ENCODE results near the gene STOML3. TPM values are rescaled to one million over a fixed set of nuclear protein-coding genes. Genes with fewer than 3 reads are reported as not detected.

The STOML3 gene
- total RNA-seq (not detected), polyA plus RNA-seq (not detected)
- long read RNA-seq, donor 1: 0 reads
- long read RNA-seq, donor 2: 0 reads
- long read RNA-seq, donor 3: 0 reads
- long read RNA-seq, donor 4: 0 reads
- long read RNA-seq, donor 5: 0 reads
- long read RNA-seq, donor 6: 0 reads
- long read RNA-seq, donor 7: 0 reads
- long read RNA-seq, donor 8: 0 reads
- long read RNA-seq, donor 9: 0 reads
- long read RNA-seq, donor 10: 0 reads

- intact Hi-C loops (cut with DNase I; ENCODE audit: low total_unique reads): no loop called here
- no peaks in the 10 kb centered on the region for H3K27me3 ChIP-seq
- H3K4me3 ChIP-seq: no peak within 1 kb of the TSS
- no peaks in the 10 kb centered on the region for H3K9me3 ChIP-seq
- no peaks in the 10 kb centered on the region for H3K4me1 ChIP-seq
- H3K27ac ChIP-seq: no peak within 1 kb of the TSS
- H3K36me3 ChIP-seq: no peaks in the 10 kb centered on the region
- TF ChIP-seq EP300 (IDR thresholded peaks at IDR 0.05) (no peak), POLR2A (IDR thresholded peaks at IDR 0.05) (no peak), POLR2AphosphoS5 (IDR thresholded peaks at IDR 0.05) (no peak)
- TF ChIP-seq, protein P1, sequence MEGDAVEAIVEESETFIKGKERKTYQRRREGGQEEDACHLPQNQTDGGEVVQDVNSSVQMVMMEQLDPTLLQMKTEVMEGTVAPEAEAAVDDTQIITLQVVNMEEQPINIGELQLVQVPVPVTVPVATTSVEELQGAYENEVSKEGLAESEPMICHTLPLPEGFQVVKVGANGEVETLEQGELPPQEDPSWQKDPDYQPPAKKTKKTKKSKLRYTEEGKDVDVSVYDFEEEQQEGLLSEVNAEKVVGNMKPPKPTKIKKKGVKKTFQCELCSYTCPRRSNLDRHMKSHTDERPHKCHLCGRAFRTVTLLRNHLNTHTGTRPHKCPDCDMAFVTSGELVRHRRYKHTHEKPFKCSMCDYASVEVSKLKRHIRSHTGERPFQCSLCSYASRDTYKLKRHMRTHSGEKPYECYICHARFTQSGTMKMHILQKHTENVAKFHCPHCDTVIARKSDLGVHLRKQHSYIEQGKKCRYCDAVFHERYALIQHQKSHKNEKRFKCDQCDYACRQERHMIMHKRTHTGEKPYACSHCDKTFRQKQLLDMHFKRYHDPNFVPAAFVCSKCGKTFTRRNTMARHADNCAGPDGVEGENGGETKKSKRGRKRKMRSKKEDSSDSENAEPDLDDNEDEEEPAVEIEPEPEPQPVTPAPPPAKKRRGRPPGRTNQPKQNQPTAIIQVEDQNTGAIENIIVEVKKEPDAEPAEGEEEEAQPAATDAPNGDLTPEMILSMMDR (IDR thresholded peaks at IDR 0.05): no peak
- peak in 1 of 2 donors; percentile 10 for DNase-seq
Observed at GRCh38 chr13:38990693-38991092, at the start of gene STOML3. Gene STOML3, minus strand, starts transcription at chr13:38990831. Its CDS starts 110 bp downstream, at chr13:38990721.

GRCh38 chr13:39040206-39040605, 49.6 kb upstream of the STOML3 start:
- H3K27ac ChIP-seq: peak overlapping the region in 1 of 5 donors; percentile 92
- no peaks in the 10 kb centered on the region for H3K27me3 ChIP-seq
- peak overlapping the region in 1 of 4 donors; percentile 80 for H3K4me3 ChIP-seq
- DNase-seq: no peak
- TF ChIP-seq POLR2AphosphoS5 (IDR thresholded peaks at IDR 0.05) (no peak), EP300 (IDR thresholded peaks at IDR 0.05) (no peak), POLR2A (IDR thresholded peaks at IDR 0.05) (no peak)
- H3K9me3 ChIP-seq: no peaks in the 10 kb centered on the region
- intact Hi-C loops (cut with DNase I; ENCODE audit: low total_unique reads): no loop called here
- H3K4me1 ChIP-seq: peaks cover 20 to 45% (median 35%) of the 10 kb centered on the region in 4 donors
- peaks cover 5 to 28% (median 22%) of the 10 kb centered on the region in 4 donors for H3K36me3 ChIP-seq
- WGBS, 5 donors: 60 to 73% (median 68%) methylated on average over 1 of the region's 1 CpG

DNA sequence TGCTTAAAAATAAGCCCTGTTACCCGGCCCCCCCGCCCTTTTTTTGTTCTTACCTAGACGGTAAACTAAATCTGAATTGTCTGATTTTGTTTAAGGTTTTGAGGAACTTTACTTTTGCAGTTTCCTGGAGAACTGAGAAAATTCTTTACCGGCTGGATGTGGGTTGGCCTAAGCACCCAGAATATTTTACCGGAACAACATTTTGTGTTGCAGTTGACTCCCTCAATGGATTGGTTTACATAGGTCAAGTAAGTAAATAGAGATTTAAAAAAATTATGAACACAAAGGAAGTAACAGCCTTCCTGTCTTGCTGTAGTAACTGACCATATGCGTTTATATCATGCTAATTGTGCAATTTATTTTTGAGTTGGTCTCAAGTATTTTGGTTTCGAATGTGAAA, 48.4 kb upstream of the STOML3 start:
- 7 to 13% (median 9%) methylated on average over 7 of the region's 7 CpGs for WGBS, 5 donors
- TF ChIP-seq, protein P1 (IDR thresholded peaks at IDR 0.05): no peak
- TF ChIP-seq EP300 (IDR thresholded peaks at IDR 0.05): no peak
- no peak for TF ChIP-seq POLR2AphosphoS5 (IDR thresholded peaks at IDR 0.05)
- TF ChIP-seq POLR2A (IDR thresholded peaks at IDR 0.05): no peak
- peak in 1 of 2 donors; percentile 15 for DNase-seq
- Histone ChIP-seq H3K36me3 (peaks cover 0 to 16% (median 11%) of the 10 kb centered on the region in 4 donors), H3K27me3 (no peaks in the 10 kb centered on the region), H3K9me3 (no peaks in the 10 kb centered on the region), H3K4me3 (peak overlapping the region; percentile 80 to 93 (median 91)), H3K4me1 (peaks cover 30 to 56% (median 46%) of the 10 kb centered on the region in 4 donors), H3K27ac (peak overlapping the region in 4 of 5 donors; percentile 85 to 95 (median 90))
- intact Hi-C loops (cut with DNase I; ENCODE audit: low total_unique reads): no loop called here

DNA sequence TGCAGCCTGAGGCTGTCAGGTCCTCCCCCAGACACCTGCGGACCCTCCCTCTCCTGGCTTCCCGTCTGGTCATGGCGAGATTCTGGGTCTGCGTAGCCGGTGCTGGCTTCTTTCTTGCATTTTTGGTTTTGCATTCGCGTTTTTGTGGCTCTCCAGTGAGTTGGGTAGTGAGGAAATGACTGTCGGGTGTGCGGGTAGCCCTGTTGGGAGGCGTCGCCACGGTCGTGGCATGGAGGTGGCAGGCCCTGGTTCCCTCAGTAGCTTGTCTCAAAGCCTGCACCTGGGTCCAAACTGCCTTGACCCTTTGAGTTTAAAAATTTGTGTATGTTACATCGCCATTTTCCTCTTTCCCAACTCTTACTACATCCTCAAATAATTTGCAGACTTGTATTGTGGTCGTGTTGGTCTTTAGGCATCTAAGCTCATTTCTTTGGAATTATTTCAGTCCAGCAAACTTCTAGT, 48.0 kb upstream of the STOML3 start:
- H3K4me1 ChIP-seq: peaks cover 31 to 61% (median 48%) of the 10 kb centered on the region in 4 donors
- H3K4me3 ChIP-seq: peak overlapping the region; percentile 80 to 93 (median 91)
- intact Hi-C loops (cut with DNase I; ENCODE audit: low total_unique reads): no loop called here
- no peaks in the 10 kb centered on the region for H3K27me3 ChIP-seq
- H3K27ac ChIP-seq: peak overlapping the region; percentile 85 to 95 (median 92)
- H3K9me3 ChIP-seq: no peaks in the 10 kb centered on the region
- TF ChIP-seq, protein P1 (IDR thresholded peaks at IDR 0.05): no peak
- no peak for TF ChIP-seq EP300 (IDR thresholded peaks at IDR 0.05)
- no peak for TF ChIP-seq POLR2A (IDR thresholded peaks at IDR 0.05)
- TF ChIP-seq POLR2AphosphoS5 (IDR thresholded peaks at IDR 0.05): no peak
- no peak for DNase-seq
- H3K36me3 ChIP-seq: peaks cover 0 to 11% (median 7%) of the 10 kb centered on the region in 4 donors
- WGBS, 5 donors: 0 to 1% (median 0%) methylated on average over 15 of the region's 15 CpGs

All from stomach (tissue), 19 donors.